Measurements from ENCODE around the gene PIH1D1.

GRCh38 chr19:49415810-49416200, 35.8 kb downstream of the PIH1D1 start:
- TF ChIP-seq CTCF (conservative IDR thresholded peaks at IDR 0.05; ENCODE audit: low read length) (no peak), EZH2phosphoT487 (IDR thresholded peaks at IDR 0.05; ENCODE audit: borderline replicate concordance) (no peak)

Measured in Loucy (cell line).